Measurements from ENCODE around the gene CRIP2.

Gene CRIP2

GRCh38 chr14:105450864-105451720 is 23.5 kb upstream of the CRIP2 start:
- no peak for TF ChIP-seq CTCF (IDR thresholded peaks at IDR 0.05)

GRCh38 chr14:105452963-105453362 is 21.7 kb upstream of the CRIP2 start:
- no peak for TF ChIP-seq CTCF (IDR thresholded peaks at IDR 0.05)

- no peak for TF ChIP-seq CTCF (IDR thresholded peaks at IDR 0.05)
These were observed 20.8 kb upstream of the CRIP2 start for GRCh38 chr14:105453847-105454246.

- TF ChIP-seq CTCF (IDR thresholded peaks at IDR 0.05): no peak
These were observed 19.5 kb upstream of the CRIP2 start for GRCh38 chr14:105455086-105455640.

GRCh38 chr14:105455766-105456660 is 18.6 kb upstream of the CRIP2 start:
- TF ChIP-seq CTCF (IDR thresholded peaks at IDR 0.05): no peak

GRCh38 chr14:105456736-105457617 is 17.6 kb upstream of the CRIP2 start:
- TF ChIP-seq CTCF (IDR thresholded peaks at IDR 0.05): no peak

- TF ChIP-seq CTCF (IDR thresholded peaks at IDR 0.05): no peak
These were observed 16.6 kb upstream of the CRIP2 start for GRCh38 chr14:105458010-105458409.
